H1 (cell line): ENCODE measurements around the gene SYT2. TPM values are rescaled to one million over a fixed set of nuclear protein-coding genes. Genes with fewer than 3 reads are reported as not detected.

Source experiments
- CTCF ChIA-PET: fragments of 300-600 bp; sonication (Branson Sonifier 250); formaldehyde crosslinking; loops from one replicate; lab custom pipeline; 2021; ENCODE audit not compliant: partially characterized antibody; lab: Charles Lee
- POLR2A ChIA-PET: fragments of 300-600 bp; sonication (Branson Sonifier 250); formaldehyde crosslinking; loops from one replicate; lab custom pipeline; 2021; ENCODE audit warnings: inconsistent platforms; ENCODE audit not compliant: partially characterized antibody; lab: Charles Lee
- DNase-seq, 2 experiments: peaks; one replicate each; pipeline versions ENCODE4 v3.0.0 to v3.0.0-alpha.2; 2010 to 2022; ENCODE audit warnings: low spot score in 2 of 2, low read depth in 1 of 2, mixed read lengths in 1 of 2
- FAIRE-seq: peaks from 2 replicates; lab custom pipeline; 2011; peaks lifted over from hg19 to GRCh38; lab: Jason Lieb, UNC
- H2AFZ ChIP-seq: 2 replicates; pipeline ENCODE4 v1.8.1; 2012; ENCODE audit warnings: low read length, inconsistent platforms
- H2AK5ac ChIP-seq: 2 replicates; pipeline ENCODE4 v1.6.1; 2013; ENCODE audit warnings: low read depth, low read length
- H2BK120ac ChIP-seq: replicated peaks from 2 replicates; pipeline ENCODE3; 2013; ENCODE audit warnings: low read depth, low read length, inconsistent platforms
- H2BK12ac ChIP-seq: 2 replicates; pipeline ENCODE4 v1.6.1; 2013; ENCODE audit warnings: low read depth, low read length
- H2BK15ac ChIP-seq: 2 replicates; pipeline ENCODE4 v1.6.1; 2013; ENCODE audit warnings: low read length
- H2BK20ac ChIP-seq: 2 replicates; pipeline ENCODE4 v1.6.1; 2013; ENCODE audit warnings: low read length
- H2BK5ac ChIP-seq: 2 replicates; pipeline ENCODE4 v1.6.1; 2013; ENCODE audit warnings: low read depth, low read length
- H3K14ac ChIP-seq: 2 replicates; pipeline ENCODE4 v1.6.1; 2013; ENCODE audit warnings: inconsistent platforms; ENCODE audit not compliant: insufficient read length
- H3K18ac ChIP-seq: 2 replicates; pipeline ENCODE4 v1.6.1; 2013; ENCODE audit warnings: low read length; ENCODE audit errors: extremely low read depth
- H3K23ac ChIP-seq: 2 replicates; pipeline ENCODE4 v1.6.1; 2013; ENCODE audit warnings: inconsistent platforms; ENCODE audit not compliant: insufficient read length
- H3K23me2 ChIP-seq: 2 replicates; pipeline ENCODE4 v1.6.1; 2013; ENCODE audit warnings: low read depth, low read length
- H3K27ac ChIP-seq: 2 replicates; pipeline ENCODE4 v1.6.1; 2011; ENCODE audit warnings: low read depth, low read length, inconsistent platforms
- H3K27me3 ChIP-seq, 4 experiments: replicated peaks in 1 of 4; 1 replicate in 1 of 4; 2 replicates in 3 of 4; pipeline versions ENCODE4 v1.6.1 to v1.8.1; 2011 to 2013; ENCODE audit warnings: low read length in 3 of 4, mild to moderate bottlenecking in 3 of 4, inconsistent platforms in 2 of 4, mixed read lengths in 2 of 4, moderate library complexity in 1 of 4; ENCODE audit not compliant: control insufficient read depth in 3 of 4, insufficient read depth in 3 of 4; ENCODE audit errors: extremely low read depth in 1 of 4
- H3K36me3 ChIP-seq, 4 experiments: 2 replicates each; pipeline versions ENCODE4 v1.6.1 to v1.8.1; 2011 to 2013; ENCODE audit warnings: mild to moderate bottlenecking in 4 of 4, low read length in 3 of 4, moderate library complexity in 2 of 4, control low read depth in 1 of 4, inconsistent platforms in 1 of 4; ENCODE audit not compliant: insufficient read depth in 4 of 4, control insufficient read depth in 2 of 4
- H3K4ac ChIP-seq: replicated peaks from 2 replicates; pipeline ENCODE3; 2013; ENCODE audit warnings: low read length, low read depth, mixed read lengths, inconsistent platforms; ENCODE audit not compliant: insufficient read length
- H3K4me1 ChIP-seq, 4 experiments: replicated peaks in 1 of 4; 1 replicate in 1 of 4; 2 replicates in 3 of 4; pipeline versions ENCODE4 v1.6.1 to v1.8.1; 2011 to 2013; ENCODE audit warnings: low read length in 3 of 4, inconsistent platforms in 2 of 4, mixed read lengths in 1 of 4; ENCODE audit not compliant: insufficient read depth in 4 of 4, control insufficient read depth in 3 of 4
- H3K4me2 ChIP-seq, 2 experiments: 2 replicates each; pipeline versions ENCODE4 v1.6.1 to v1.8.1; 2011 to 2013; ENCODE audit warnings: low read depth in 2 of 2, low read length in 2 of 2, control low read depth in 1 of 2, inconsistent platforms in 1 of 2, mild to moderate bottlenecking in 1 of 2; ENCODE audit not compliant: insufficient read depth in 1 of 2
- H3K4me3 ChIP-seq, 4 experiments: fragments of 200-600, 300-600 bp in 1 of 4; sonication (generic), shearing (Covaris generic), sonication (Bioruptor Twin) in 1 of 4; 2 replicates each; pipeline versions ENCODE4 v1.5.1 to v1.8.1; 2011 to 2016; ENCODE audit warnings: low read length in 4 of 4, low read depth in 3 of 4, control low read depth in 2 of 4, inconsistent platforms in 2 of 4, mild to moderate bottlenecking in 2 of 4, mixed read lengths in 1 of 4, moderate library complexity in 1 of 4; ENCODE audit not compliant: insufficient read depth in 2 of 4; ENCODE audit errors: extremely low read depth in 1 of 4
- H3K56ac ChIP-seq: replicated peaks from 2 replicates; pipeline ENCODE3; 2013; ENCODE audit warnings: low read depth, mild to moderate bottlenecking, mixed read lengths, low read length, inconsistent platforms; ENCODE audit not compliant: insufficient read length
- H3K79me1 ChIP-seq: 2 replicates; pipeline ENCODE4 v1.6.1; 2013; ENCODE audit warnings: low read depth, low read length, control low read depth
- H3K79me2 ChIP-seq, 2 experiments: 2 replicates each; pipeline versions ENCODE4 v1.6.1 to v1.8.1; 2012 to 2013; ENCODE audit warnings: low read length in 2 of 2, mild to moderate bottlenecking in 2 of 2, inconsistent platforms in 1 of 2; ENCODE audit not compliant: insufficient read depth in 2 of 2, control insufficient read depth in 1 of 2
- H3K9ac ChIP-seq, 4 experiments: replicated peaks in 1 of 4; 1 replicate in 1 of 4; 2 replicates in 3 of 4; pipeline versions ENCODE4 v1.6.1 to v1.8.1; 2011 to 2013; ENCODE audit warnings: low read depth in 3 of 4, low read length in 3 of 4, control low read depth in 2 of 4, mild to moderate bottlenecking in 2 of 4, moderate library complexity in 2 of 4, inconsistent platforms in 1 of 4; ENCODE audit errors: extremely low read depth in 1 of 4
- H3K9me3 ChIP-seq, 2 experiments: 2 replicates each; pipeline versions ENCODE4 v1.6.1 to v1.8.1; 2012 to 2013; ENCODE audit warnings: mild to moderate bottlenecking in 2 of 2, moderate library complexity in 2 of 2, control low read depth in 1 of 2, inconsistent platforms in 1 of 2, low read depth in 1 of 2, low read length in 1 of 2, mixed read lengths in 1 of 2; ENCODE audit not compliant: insufficient read depth in 2 of 2
- H4K20me1 ChIP-seq, 2 experiments: replicated peaks in 1 of 2; 2 replicates each; pipeline versions ENCODE3 to v1.8.1; 2011 to 2013; ENCODE audit warnings: inconsistent platforms in 2 of 2, low read length in 2 of 2, mild to moderate bottlenecking in 1 of 2; ENCODE audit not compliant: insufficient read depth in 2 of 2, control insufficient read depth in 1 of 2
- H4K5ac ChIP-seq: 2 replicates; pipeline ENCODE4 v1.6.1; 2013; ENCODE audit warnings: low read length, low read depth, mixed read lengths, inconsistent platforms; ENCODE audit not compliant: insufficient read length
- H4K8ac ChIP-seq: 2 replicates; pipeline ENCODE4 v1.8.0; 2013; ENCODE audit warnings: mild to moderate bottlenecking, moderate library complexity, low read length, inconsistent platforms; ENCODE audit not compliant: insufficient read depth; ENCODE audit errors: extremely low read depth
- H4K91ac ChIP-seq: replicated peaks from 2 replicates; pipeline ENCODE3; 2013; ENCODE audit warnings: low read length, mixed read lengths, inconsistent platforms; ENCODE audit not compliant: insufficient read length
- ASH2L ChIP-seq: fragments of 200-600, 300-600 bp; sonication (generic); IDR thresholded peaks from one replicate; pipeline ENCODE4 v1.7.1; 2017; ENCODE audit warnings: low read length
- EGR1 ChIP-seq: IDR thresholded peaks from 2 replicates; pipeline ENCODE4 v1.6.1; 2011; ENCODE audit warnings: low read depth, low read length, borderline replicate concordance
- FOSL1 ChIP-seq: IDR thresholded peaks from 2 replicates; pipeline ENCODE4 v1.6.1; 2011; ENCODE audit warnings: mild to moderate bottlenecking, low read depth, low read length, moderate library complexity; ENCODE audit not compliant: insufficient read depth
- GTF2F1 ChIP-seq: IDR thresholded peaks from 2 replicates; pipeline ENCODE4 v1.6.1; 2012; ENCODE audit warnings: low read depth, low read length, improper control_type of control experiment, borderline replicate concordance
- HDAC6 ChIP-seq: IDR thresholded peaks from one replicate; pipeline ENCODE4 v1.7.1; 2012; ENCODE audit warnings: low read depth, mild to moderate bottlenecking, inconsistent platforms, low read length, moderate library complexity
- JUN ChIP-seq: IDR thresholded peaks from 2 replicates; pipeline ENCODE4 v1.6.1; 2011; ENCODE audit warnings: low read depth, mild to moderate bottlenecking, improper control_type of control experiment, low read length
- NRF1 ChIP-seq: IDR thresholded peaks from 2 replicates; pipeline ENCODE4 v1.6.1; 2011; ENCODE audit warnings: mild to moderate bottlenecking, low read depth, low read length, improper control_type of control experiment
- PHF8 ChIP-seq: fragments of 200-600 bp; sonication (generic); conservative IDR thresholded peaks from 2 replicates; pipeline ENCODE4 v1.7.1; 2012; ENCODE audit warnings: low read depth, mild to moderate bottlenecking, inconsistent platforms, low read length, moderate library complexity
- RNF2 ChIP-seq: fragments of 200-900, 300-1000 bp; sonication (generic); IDR thresholded peaks from 2 replicates; pipeline ENCODE4 v1.7.1; 2016; ENCODE audit warnings: borderline replicate concordance, low read depth, mild to moderate bottlenecking, antibody characterized with exemption, low read length; ENCODE audit not compliant: poor library complexity, severe bottlenecking; ENCODE audit errors: missing control alignments
- SIRT6 ChIP-seq: IDR thresholded peaks from one replicate; pipeline ENCODE4 v1.7.1; 2012; ENCODE audit warnings: low read length, inconsistent platforms
- SRF ChIP-seq: IDR thresholded peaks from 2 replicates; pipeline ENCODE4 v1.6.1; 2011; ENCODE audit warnings: mild to moderate bottlenecking, low read depth, low read length, moderate library complexity
- SUZ12 ChIP-seq: fragments of 200-600 bp; sonication (generic); IDR thresholded peaks from 2 replicates; pipeline ENCODE4 v1.6.1; 2012; ENCODE audit warnings: mild to moderate bottlenecking, inconsistent platforms, low read length, moderate library complexity, mixed read lengths
- TCF12 ChIP-seq: IDR thresholded peaks from 2 replicates; pipeline ENCODE4 v1.6.1; 2011; ENCODE audit warnings: low read depth, mild to moderate bottlenecking, low read length
- WGBS, 2 experiments: shearing (Covaris generic) in 1 of 2; methylation state at CpG; one replicate each; pipeline versions ENCODE4 v1.1.6 to v1.1.7; 2013 to 2015; ENCODE audit warnings: low lambda C conversion rate in 2 of 2, mixed read lengths in 2 of 2, inconsistent platforms in 1 of 2, low coverage in 1 of 2, missing lambda C conversion rate in 1 of 2; ENCODE audit not compliant: insufficient replicate concordance in 2 of 2, insufficient coverage in 1 of 2, insufficient read length in 1 of 2; ENCODE audit errors: extremely low coverage in 1 of 2, missing lambda C conversion rate in 1 of 2; 5-methylcytosine and 5-hydroxymethylcytosine counted together
- polyA plus RNA-seq, 7 experiments: library from polyadenylated mRNA; depleted of rRNA in 3 of 7; stranded (reverse) in 5 of 7; unstranded in 2 of 7; fragments of >200 nt in 5 of 7; fragments of 200-250 nt in 2 of 7; gene quantifications; 1 replicate in 5 of 7; 2 replicates in 1 of 7; 4 replicates in 1 of 7; pipeline versions ENCODE4 v1.2.1 to v1.2.3, GENCODE V29; 2011 to 2013; ENCODE audit warnings: missing spikeins in 2 of 7, mixed read lengths in 2 of 7
- total RNA-seq: library from RNA; stranded (reverse); fragmentation: NEBNext Ultra II Directional; extraction: Animal tissue kit (Norgen Biotek cat#: 25700); gene quantifications from 2 replicates; pipeline ENCODE4 v1.2.1, GENCODE V29; 2021

The SYT2 gene
- total and polyA plus RNA-seq, 2 of the 8 experiments (the other 6 are each of a cell fraction or from before 2014, with no cell fraction given): 2.8 to 11.0 TPM

DNA sequence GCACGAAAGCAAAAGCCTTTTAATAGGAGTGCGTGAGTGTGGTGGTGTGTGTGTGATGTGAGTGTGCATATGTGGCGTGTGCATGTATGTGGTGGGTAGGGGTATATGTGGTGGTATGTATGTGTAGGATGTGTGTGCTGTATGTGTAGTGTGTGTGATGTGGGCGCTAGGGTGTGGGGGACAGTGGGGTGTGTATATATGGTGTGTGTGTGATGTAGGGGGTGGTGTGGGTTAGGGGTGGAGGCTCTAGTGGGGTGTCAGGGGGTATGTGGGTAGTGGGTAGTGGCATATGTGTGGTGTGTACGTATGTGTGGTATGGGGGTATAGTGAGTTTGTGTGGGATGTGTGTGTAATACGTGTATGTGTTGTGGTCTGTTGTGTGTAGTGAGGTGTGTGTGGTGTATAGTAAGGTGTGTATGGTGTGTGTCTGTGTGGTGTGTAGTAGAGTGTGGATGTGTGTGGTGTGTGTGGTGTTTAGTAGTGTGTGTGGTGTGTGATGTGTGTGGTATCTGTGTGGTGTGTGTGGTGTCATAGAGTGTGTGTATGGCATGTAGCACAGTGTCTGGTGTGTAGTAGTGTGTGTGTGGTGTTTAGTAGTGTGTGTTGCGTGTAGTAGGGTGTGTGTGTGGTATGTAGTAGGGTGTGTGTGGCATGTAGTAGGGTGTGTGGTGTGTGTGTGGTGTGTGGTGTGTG, 86.0 kb downstream of the SYT2 start:
- no peaks in the 10 kb centered on the region for H3K79me2 ChIP-seq
- peak overlapping the region; percentile 100 for H3K56ac ChIP-seq
- H3K27ac ChIP-seq: no peak overlapping the region
- no peak overlapping the region for H3K4me3 ChIP-seq
- H2AFZ ChIP-seq: no peak overlapping the region
- H3K79me1 ChIP-seq: peaks cover 7% of the 10 kb centered on the region
- H3K9me3 ChIP-seq: no peaks in the 10 kb centered on the region
- ChIA-PET CTCF (interaction anchor here (1.0 to 2.1 kb wide), 6 partner anchors 10 to 439 kb away, joined by 3 to 7 read pairs (median 4); partner anchors contain the start of gene SYT2), POLR2A (interaction anchor here (0.6 kb wide), 1 partner anchor 184 kb away, joined by 3 read pairs; no protein-coding TSS in a partner anchor)
- peak overlapping the region; percentile 50 for H3K14ac ChIP-seq
- peak overlapping the region; percentile 49; the same call in 1 of the 2 replicates for H2BK20ac ChIP-seq
- peak overlapping the region in 1 of 4 experiments; percentile 42; a peak in 1 of 7 replicates for H3K9ac ChIP-seq
- no peak overlapping the region for H4K5ac ChIP-seq
- no peak overlapping the region for H3K18ac ChIP-seq
- H4K91ac ChIP-seq: peak overlapping the region; percentile 99
- peak overlapping the region; percentile 68 for H4K8ac ChIP-seq
- peak overlapping the region; percentile 61 for H2BK15ac ChIP-seq
- peak overlapping the region; percentile 79 for H2AK5ac ChIP-seq
- no peak overlapping the region for H3K4me2 ChIP-seq
- H3K4me1 ChIP-seq: peaks cover 0 to 13% (median 6%) of the 10 kb centered on the region in 4 experiments; a peak in 6 of 7 replicates
- peaks cover 11% of the 10 kb centered on the region; the same call in 1 of the 2 replicates for H3K23me2 ChIP-seq
- FAIRE-seq (no peak), DNase-seq (no peak)
- peak overlapping the region; percentile 5 for H3K23ac ChIP-seq
- H2BK5ac ChIP-seq: peak overlapping the region; percentile 3; the same call in 1 of the 2 replicates
- H4K20me1 ChIP-seq: peaks cover 0 to 7% of the 10 kb centered on the region in 2 experiments
- H2BK120ac ChIP-seq: peak overlapping the region; percentile 68
- H3K27me3 ChIP-seq: no peaks in the 10 kb centered on the region
- 94 to 100% methylated on average over 3 to 7 of the region's 7 CpGs for WGBS, 2 experiments
- peak overlapping the region; percentile 94 for H3K4ac ChIP-seq
- no peaks in the 10 kb centered on the region; a peak in 1 of 8 replicates for H3K36me3 ChIP-seq
- peak overlapping the region; percentile 82 for H2BK12ac ChIP-seq
- TF ChIP-seq SUZ12 (no peak), SIRT6 (no peak), HDAC6 (no peak), PHF8 (no peak), SRF (no peak), RNF2 (no peak), NRF1 (no peak), FOSL1 (no peak), TCF12 (no peak), ASH2L (no peak), JUN (no peak), EGR1 (no peak), GTF2F1 (no peak)
